BE2C (cell line): ENCODE results near the gene TRIO.

Experiments
- DNase-seq: peaks from one replicate; pipeline ENCODE4 v3.0.0-alpha.2; 2020
- H3K27me3 ChIP-seq: fragments of 250-450 bp; sonication (Bioruptor Pico); 2 replicates; pipeline ENCODE4 v1.5.1; 2020; ENCODE audit warnings: mild to moderate bottlenecking
- H3K36me3 ChIP-seq: fragments of 250-450 bp; sonication (Bioruptor Pico); 2 replicates; pipeline ENCODE4 v1.5.1; 2020; ENCODE audit warnings: mild to moderate bottlenecking
- H3K4me1 ChIP-seq: fragments of 250-450 bp; sonication (Bioruptor Pico); 2 replicates; pipeline ENCODE4 v1.5.1; 2020
- H3K4me3 ChIP-seq: 2 replicates; pipeline ENCODE4 v1.5.1; 2011; ENCODE audit warnings: low read depth, low read length
- H3K9me3 ChIP-seq: fragments of 250-450 bp; sonication (Bioruptor Pico); 2 replicates; pipeline ENCODE4 v1.5.1; 2020
- CTCF ChIP-seq: IDR thresholded peaks from 2 replicates; pipeline ENCODE4 v1.5.1; 2012; ENCODE audit warnings: mild to moderate bottlenecking, low read depth, low read length

Gene TRIO

GRCh38 chr5:14142202-14142826 is 828 bp upstream of the TRIO start:
- DNase-seq, result no peak
- Histone ChIP-seq H3K36me3 (no peaks in the 10 kb centered on the region; the same call in 1 of the 2 replicates), H3K27me3 (no peaks in the 10 kb centered on the region), H3K9me3 (no peaks in the 10 kb centered on the region), H3K4me3 (peak overlapping the region; percentile 71), H3K4me1 (peaks cover 12% of the 10 kb centered on the region)
- no peak for TF ChIP-seq CTCF

GRCh38 chr5:14143546-14143840 is 351 bp downstream of the TRIO start:
- no peak for TF ChIP-seq CTCF
- Histone ChIP-seq H3K36me3 (no peaks in the 10 kb centered on the region; the same call in 1 of the 2 replicates), H3K4me1 (peaks cover 21% of the 10 kb centered on the region), H3K4me3 (peak overlapping the region; percentile 96), H3K27me3 (no peaks in the 10 kb centered on the region), H3K9me3 (no peaks in the 10 kb centered on the region; the same call in 1 of the 2 replicates)
- no peak for DNase-seq

- Histone ChIP-seq H3K4me1 (peaks cover 27% of the 10 kb centered on the region), H3K36me3 (no peaks in the 10 kb centered on the region; the same call in 1 of the 2 replicates), H3K27me3 (no peaks in the 10 kb centered on the region), H3K9me3 (no peaks in the 10 kb centered on the region; the same call in 1 of the 2 replicates), H3K4me3 (peak overlapping the region; percentile 96)
- DNase-seq, result peak; percentile 41
- no peak for TF ChIP-seq CTCF
Observed at GRCh38 chr5:14143841-14144585, 871 bp downstream of the TRIO start.

GRCh38 chr5:14144586-14145434 is 1.7 kb downstream of the TRIO start:
- Histone ChIP-seq H3K9me3 (no peaks in the 10 kb centered on the region; the same call in 1 of the 2 replicates), H3K4me1 (peaks cover 35% of the 10 kb centered on the region), H3K27me3 (no peaks in the 10 kb centered on the region), H3K36me3 (no peaks in the 10 kb centered on the region; the same call in 1 of the 2 replicates), H3K4me3 (peak overlapping the region; percentile 96)
- TF ChIP-seq CTCF, result 0 out of 2 replicates have a peak, but pooled peaks have one; percentile 2
- peak; percentile 63 for DNase-seq

GRCh38 chr5:14145435-14146334 is 2.5 kb downstream of the TRIO start:
- DNase-seq, result no peak
- no peaks in the 10 kb centered on the region; the same call in 1 of the 2 replicates for H3K9me3 ChIP-seq
- TF ChIP-seq CTCF, result no peak
- H3K4me1 ChIP-seq, result peaks cover 43% of the 10 kb centered on the region
- H3K36me3 ChIP-seq, result no peaks in the 10 kb centered on the region; the same call in 1 of the 2 replicates
- H3K4me3 ChIP-seq, result peak overlapping the region; percentile 96
- no peaks in the 10 kb centered on the region for H3K27me3 ChIP-seq
